ENCODE data around the gene CACNA2D3. TPM values are rescaled to one million over a fixed set of nuclear protein-coding genes. Genes with fewer than 3 reads are reported as not detected.

The CACNA2D3 gene
- polyA plus RNA-seq, 1 donor (not counting 4 experiments of a cell fraction or from before 2014, with no cell fraction given), result 0.08 TPM

DNA sequence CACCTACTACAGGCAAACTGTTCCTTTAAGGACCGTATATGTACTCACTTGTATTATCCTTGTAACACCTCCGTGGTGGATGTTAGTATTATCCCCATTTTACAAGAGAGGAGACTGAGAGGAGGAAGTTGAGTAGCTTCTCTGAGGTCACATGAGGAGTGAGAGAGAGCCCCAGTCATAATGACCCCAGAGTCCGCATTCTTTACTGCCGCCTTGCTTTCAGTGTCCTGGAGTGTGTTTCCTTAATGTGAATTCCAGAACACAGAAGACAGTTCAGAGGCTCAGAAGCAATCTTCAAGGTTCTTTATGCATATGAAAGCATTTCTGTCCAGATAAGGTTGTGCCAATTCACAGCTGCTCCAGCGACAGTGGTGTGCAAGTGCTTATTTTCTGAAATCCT lies 199.2 kb downstream of the CACNA2D3 start:
- FAIRE-seq, result no peak
- Histone ChIP-seq H3K9me3 (ENCODE audit: control insufficient read depth, low read depth, low read length) (no peaks in the 10 kb centered on the region), H3K4me3 (ENCODE audit: control insufficient read depth in 2 of 3, extremely low read depth in 1 of 3, insufficient read depth in 2 of 3, low read depth in 1 of 3, low read length in 3 of 3) (no peak overlapping the region), H3K4me2 (ENCODE audit: control insufficient read depth, extremely low read depth, insufficient read depth, low read depth, low read length) (no peak overlapping the region), H3K79me2 (ENCODE audit: control insufficient read depth, insufficient read depth, low read length) (no peaks in the 10 kb centered on the region), H2AFZ (ENCODE audit: control insufficient read depth, low read length) (no peak overlapping the region), H3K27ac (ENCODE audit: control insufficient read depth, insufficient read depth, low read length) (no peak overlapping the region), H3K4me1 (ENCODE audit: control insufficient read depth, extremely low read depth, insufficient read depth, low read length) (no peaks in the 10 kb centered on the region), H3K27me3 (ENCODE audit: control insufficient read depth, extremely low read depth, insufficient read depth, low read length) (no peaks in the 10 kb centered on the region), H3K9ac (ENCODE audit: control insufficient read depth, extremely low read depth, insufficient read depth, low read length) (no peak overlapping the region), H3K9me1 (ENCODE audit: control insufficient read depth, extremely low read depth, insufficient read depth, low read length) (no peaks in the 10 kb centered on the region), H3K36me3 (ENCODE audit: control insufficient read depth in 2 of 2, extremely low read depth in 1 of 2, insufficient read depth in 2 of 2, low read length in 2 of 2) (no peaks in the 10 kb centered on the region), H4K20me1 (ENCODE audit: control insufficient read depth, extremely low read depth, insufficient read depth, low read length) (no peaks in the 10 kb centered on the region)
- dilution Hi-C loops (cut with MboI; ENCODE audit: extremely low pct_ligation_motif_present, low sequenced_read_pairs), result no loop called here
- TF ChIP-seq EZH2 (IDR thresholded peaks at IDR 0.05; ENCODE audit: low read length), result no peak
- TF ChIP-seq, protein P1, sequence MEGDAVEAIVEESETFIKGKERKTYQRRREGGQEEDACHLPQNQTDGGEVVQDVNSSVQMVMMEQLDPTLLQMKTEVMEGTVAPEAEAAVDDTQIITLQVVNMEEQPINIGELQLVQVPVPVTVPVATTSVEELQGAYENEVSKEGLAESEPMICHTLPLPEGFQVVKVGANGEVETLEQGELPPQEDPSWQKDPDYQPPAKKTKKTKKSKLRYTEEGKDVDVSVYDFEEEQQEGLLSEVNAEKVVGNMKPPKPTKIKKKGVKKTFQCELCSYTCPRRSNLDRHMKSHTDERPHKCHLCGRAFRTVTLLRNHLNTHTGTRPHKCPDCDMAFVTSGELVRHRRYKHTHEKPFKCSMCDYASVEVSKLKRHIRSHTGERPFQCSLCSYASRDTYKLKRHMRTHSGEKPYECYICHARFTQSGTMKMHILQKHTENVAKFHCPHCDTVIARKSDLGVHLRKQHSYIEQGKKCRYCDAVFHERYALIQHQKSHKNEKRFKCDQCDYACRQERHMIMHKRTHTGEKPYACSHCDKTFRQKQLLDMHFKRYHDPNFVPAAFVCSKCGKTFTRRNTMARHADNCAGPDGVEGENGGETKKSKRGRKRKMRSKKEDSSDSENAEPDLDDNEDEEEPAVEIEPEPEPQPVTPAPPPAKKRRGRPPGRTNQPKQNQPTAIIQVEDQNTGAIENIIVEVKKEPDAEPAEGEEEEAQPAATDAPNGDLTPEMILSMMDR (optimal IDR thresholded peaks at IDR 0.05 in 1 of 3, IDR thresholded peaks at IDR 0.05 in 1 of 3, conservative IDR thresholded peaks at IDR 0.05 in 1 of 3; ENCODE audit: extremely low read depth in 1 of 3, insufficient read depth in 2 of 3, low read length in 3 of 3), result no peak
- no peak for DNase-seq (ENCODE audit: low read depth, low spot score)

DNA sequence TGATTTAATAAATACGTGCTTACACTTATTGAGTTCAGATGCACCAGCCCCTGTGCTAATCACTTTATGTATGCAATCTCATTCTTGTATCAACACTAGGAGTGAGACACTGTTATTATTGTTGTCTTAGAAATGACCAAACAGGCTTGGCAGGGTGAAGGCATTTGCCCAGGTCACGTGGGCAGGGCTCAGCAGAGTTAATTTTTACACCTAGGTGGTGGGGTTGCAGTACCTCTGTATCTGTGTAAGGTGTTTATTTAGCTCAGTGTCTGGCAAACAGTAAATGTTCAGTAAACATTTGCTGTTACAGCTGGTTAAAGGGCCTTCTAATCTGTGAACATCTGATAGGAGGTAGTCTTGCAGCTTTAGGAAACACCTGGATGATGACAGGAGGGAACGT lies 200.0 kb downstream of the CACNA2D3 start:
- dilution Hi-C loops (cut with MboI; ENCODE audit: extremely low pct_ligation_motif_present, low sequenced_read_pairs), result no loop called here
- no peak for DNase-seq (ENCODE audit: low read depth, low spot score)

More for the DNA sequence above, 200.0 kb downstream of the CACNA2D3 start:
- Histone ChIP-seq H3K79me2 (ENCODE audit: control insufficient read depth, insufficient read depth, low read length) (no peaks in the 10 kb centered on the region), H3K9me1 (ENCODE audit: control insufficient read depth, extremely low read depth, insufficient read depth, low read length) (no peaks in the 10 kb centered on the region), H3K36me3 (ENCODE audit: control insufficient read depth in 2 of 2, extremely low read depth in 1 of 2, insufficient read depth in 2 of 2, low read length in 2 of 2) (no peaks in the 10 kb centered on the region), H3K9ac (ENCODE audit: control insufficient read depth, extremely low read depth, insufficient read depth, low read length) (no peak overlapping the region), H3K4me1 (ENCODE audit: control insufficient read depth, extremely low read depth, insufficient read depth, low read length) (no peaks in the 10 kb centered on the region), H3K4me2 (ENCODE audit: control insufficient read depth, extremely low read depth, insufficient read depth, low read depth, low read length) (no peak overlapping the region), H2AFZ (ENCODE audit: control insufficient read depth, low read length) (no peak overlapping the region), H3K9me3 (ENCODE audit: control insufficient read depth, low read depth, low read length) (no peaks in the 10 kb centered on the region), H3K4me3 (ENCODE audit: control insufficient read depth in 2 of 3, extremely low read depth in 1 of 3, insufficient read depth in 2 of 3, low read depth in 1 of 3, low read length in 3 of 3) (no peak overlapping the region), H4K20me1 (ENCODE audit: control insufficient read depth, extremely low read depth, insufficient read depth, low read length) (no peaks in the 10 kb centered on the region), H3K27me3 (ENCODE audit: control insufficient read depth, extremely low read depth, insufficient read depth, low read length) (no peaks in the 10 kb centered on the region), H3K27ac (ENCODE audit: control insufficient read depth, insufficient read depth, low read length) (no peak overlapping the region)
- FAIRE-seq, result no peak
- TF ChIP-seq EZH2 (IDR thresholded peaks at IDR 0.05; ENCODE audit: low read length), result no peak
- TF ChIP-seq, protein P1 (optimal IDR thresholded peaks at IDR 0.05 in 1 of 3, IDR thresholded peaks at IDR 0.05 in 1 of 3, conservative IDR thresholded peaks at IDR 0.05 in 1 of 3; ENCODE audit: extremely low read depth in 1 of 3, insufficient read depth in 2 of 3, low read length in 3 of 3), result no peak
